CD4-positive, alpha-beta memory T cell (primary cell): ENCODE results near the gene LPCAT3. TPM values are rescaled to one million over a fixed set of nuclear protein-coding genes. Genes with fewer than 3 reads are reported as not detected.
A peak's percentile ranks its signal among the peaks of the same experiment; 100 is the strongest.

Source experiments
- CTCF ChIA-PET: fragments of 350-600 bp; sonication (Branson Sonifier 250); formaldehyde crosslinking; loops from one replicate; lab custom pipeline; 2021; ENCODE audit warnings: inconsistent platforms; ENCODE audit not compliant: partially characterized antibody; lab: Charles Lee
- POLR2A ChIA-PET: fragments of 350-600 bp; sonication (Branson Sonifier 250); formaldehyde crosslinking; loops from one replicate; lab custom pipeline; 2021; ENCODE audit not compliant: partially characterized antibody; lab: Charles Lee
- DNase-seq, 5 donors: peaks; one replicate each; pipeline versions ENCODE4 v3.0.0 to v3.0.0-alpha.2; 2020 to 2022; ENCODE audit warnings: mixed read lengths in 1 of 5
- H3K27ac ChIP-seq: one replicate; pipeline ENCODE4 v1.7.0; 2013; ENCODE audit warnings: low read depth, low read length
- H3K27me3 ChIP-seq: 2 replicates; pipeline ENCODE4 v1.7.0; 2013; ENCODE audit warnings: mild to moderate bottlenecking, low read length, moderate library complexity; ENCODE audit not compliant: insufficient read depth
- H3K36me3 ChIP-seq: 2 replicates; pipeline ENCODE4 v1.7.0; 2013; ENCODE audit warnings: mild to moderate bottlenecking, low read length, moderate library complexity; ENCODE audit not compliant: insufficient read depth
- H3K4me1 ChIP-seq: 2 replicates; pipeline ENCODE4 v1.7.0; 2013; ENCODE audit warnings: mild to moderate bottlenecking, low read length, moderate library complexity; ENCODE audit not compliant: insufficient read depth
- H3K4me3 ChIP-seq, 2 donors: one replicate each; pipeline ENCODE4 v1.7.0; 2013; ENCODE audit warnings: low read length in 2 of 2, mild to moderate bottlenecking in 1 of 2
- H3K9me3 ChIP-seq, 2 donors: one replicate each; pipeline ENCODE4 v1.7.0; 2013; ENCODE audit warnings: low read length in 2 of 2, control low read depth in 1 of 2; ENCODE audit not compliant: control insufficient read depth in 1 of 2
- H3K27ac Mint-ChIP-seq, 7 donors: one replicate each; pipeline ENCODE4 v1.8.0; 2020 to 2021; ENCODE audit warnings: mixed read lengths in 7 of 7, mild to moderate bottlenecking in 6 of 7, inconsistent platforms in 3 of 7, moderate library complexity in 3 of 7
- H3K27me3 Mint-ChIP-seq, 2 donors: one replicate each; pipeline ENCODE4 v1.8.0; 2020 to 2021; ENCODE audit warnings: mixed read lengths in 2 of 2
- H3K36me3 Mint-ChIP-seq, 2 donors: one replicate each; pipeline ENCODE4 v1.8.0; 2020 to 2021; ENCODE audit warnings: mixed read lengths in 2 of 2, inconsistent platforms in 1 of 2, mild to moderate bottlenecking in 1 of 2
- H3K4me1 Mint-ChIP-seq, 4 donors: one replicate each; pipeline ENCODE4 v1.8.0; 2020 to 2021; ENCODE audit warnings: mixed read lengths in 4 of 4, mild to moderate bottlenecking in 1 of 4
- H3K4me3 Mint-ChIP-seq, 8 donors: one replicate each; pipeline ENCODE4 v1.8.0; 2020 to 2021; ENCODE audit warnings: mixed read lengths in 8 of 8, mild to moderate bottlenecking in 7 of 8, moderate library complexity in 6 of 8, inconsistent platforms in 3 of 8
- H3K9me3 Mint-ChIP-seq, 8 donors: one replicate each; pipeline ENCODE4 v1.8.0; 2020 to 2021; ENCODE audit warnings: mixed read lengths in 8 of 8, mild to moderate bottlenecking in 5 of 8, inconsistent platforms in 3 of 8, moderate library complexity in 1 of 8
- intact Hi-C: fragments of 100-400 bp; cut with micrococcal nuclease; formaldehyde crosslinking; loops from one replicate; pipeline ENCODE4 v1.15.1; 2023
- polyA plus RNA-seq, 2 donors: library from polyadenylated mRNA; unstranded; fragments of 300-500 nt; fragmentation: Illumina TruSeq; gene quantifications; one replicate each; pipeline ENCODE4 v1.2.3, GENCODE V29; 2021
- total RNA-seq, 2 experiments: library from RNA; stranded (reverse); gene quantifications; one replicate each; pipeline ENCODE4 v1.2.3, GENCODE V29; 2021

LPCAT3 gene
- total and polyA plus RNA-seq, 4 experiments from 2014 or later: 18.3 to 33.8 (median 23.4) TPM

GRCh38 chr12:6966351-6966750 lies 51.9 kb downstream of the LPCAT3 start:
- Histone ChIP-seq H3K4me3 (no peak overlapping the region), H3K9me3 (no peaks in the 10 kb centered on the region), H3K27ac (no peak overlapping the region), H3K27me3 (no peaks in the 10 kb centered on the region), H3K36me3 (peaks cover 40% of the 10 kb centered on the region), H3K4me1 (peaks cover 57% of the 10 kb centered on the region)
- Mint-ChIP-seq H3K27me3 (no peaks in the 10 kb centered on the region), H3K4me1 (peaks cover 24 to 58% (median 42%) of the 10 kb centered on the region in 4 donors), H3K27ac (peak overlapping the region in 6 of 7 donors; percentile 36 to 93 (median 62)), H3K4me3 (peak overlapping the region in 1 of 8 donors; percentile 25), H3K9me3 (no peaks in the 10 kb centered on the region), H3K36me3 (peaks cover 29 to 52% of the 10 kb centered on the region in 2 donors)
- CTCF ChIA-PET: interaction anchor here (0.9 to 13.5 kb wide), 7 partner anchors 9 to 94 kb away, joined by 3 to 774 read pairs (median 4); partner anchors contain the start of genes C12orf57, PTPN6 and RNU7-1
- POLR2A ChIA-PET: interaction anchor here (1.3 to 13.5 kb wide), 3 partner anchors 20 to 94 kb away, joined by 3 to 1807 read pairs (median 86); partner anchors contain the start of genes ATN1, C12orf57, PTPN6 and RNU7-1
- no peak for DNase-seq
- intact Hi-C loops: no loop called here

- H3K27ac ChIP-seq: peak overlapping the region; percentile 53
- peaks cover 32 to 55% of the 10 kb centered on the region in 2 donors for H3K36me3 Mint-ChIP-seq
- peaks cover 27 to 60% (median 44%) of the 10 kb centered on the region in 4 donors for H3K4me1 Mint-ChIP-seq
- no peaks in the 10 kb centered on the region for H3K27me3 ChIP-seq
- no peaks in the 10 kb centered on the region for H3K27me3 Mint-ChIP-seq
- H3K4me1 ChIP-seq: peaks cover 63% of the 10 kb centered on the region
- H3K36me3 ChIP-seq: peaks cover 40% of the 10 kb centered on the region
- intact Hi-C loops: loop anchor here (1.0 kb wide), 3 partner anchors 21 to 96 kb away; partner anchors contain the start of gene C12orf57
- no peak for DNase-seq
- POLR2A ChIA-PET: interaction anchor here (1.3 to 13.5 kb wide), 4 partner anchors 20 to 96 kb away, joined by 3 to 1807 read pairs (median 48); partner anchors contain the start of genes ATN1, C12orf57, PTPN6 and RNU7-1
- H3K9me3 ChIP-seq: no peaks in the 10 kb centered on the region
- CTCF ChIA-PET: interaction anchor here (0.9 to 13.5 kb wide), 7 partner anchors 9 to 268 kb away, joined by 3 to 774 read pairs (median 5); partner anchors contain the start of genes C12orf57, PTPN6 and RNU7-1
- no peak overlapping the region for H3K4me3 Mint-ChIP-seq
- H3K27ac Mint-ChIP-seq: peak overlapping the region; percentile 88 to 94 (median 93)
- H3K4me3 ChIP-seq: no peak overlapping the region
- no peaks in the 10 kb centered on the region for H3K9me3 Mint-ChIP-seq
Measured at GRCh38 chr12:6965714-6966113, 52.6 kb downstream of the LPCAT3 start.

- no peaks in the 10 kb centered on the region for H3K27me3 Mint-ChIP-seq
- Histone ChIP-seq H3K27me3 (no peaks in the 10 kb centered on the region), H3K9me3 (no peaks in the 10 kb centered on the region), H3K4me1 (peaks cover 68% of the 10 kb centered on the region), H3K4me3 (no peak overlapping the region), H3K27ac (peak overlapping the region; percentile 53), H3K36me3 (peaks cover 45% of the 10 kb centered on the region)
- H3K9me3 Mint-ChIP-seq: no peaks in the 10 kb centered on the region
- H3K4me1 Mint-ChIP-seq: peaks cover 32 to 63% (median 47%) of the 10 kb centered on the region in 4 donors
- ChIA-PET CTCF (interaction anchor here (0.7 to 13.5 kb wide), 18 partner anchors 10 to 267 kb away, joined by 3 to 774 read pairs (median 4); partner anchors contain the start of genes C12orf57, PTPN6, RNU7-1 and SPSB2), POLR2A (interaction anchor here (0.8 to 13.5 kb wide), 9 partner anchors 19 to 143 kb away, joined by 3 to 1807 read pairs (median 9); partner anchors contain the start of genes ATN1, C12orf57, ENO2 and LPCAT3)
- H3K36me3 Mint-ChIP-seq: peaks cover 32 to 54% of the 10 kb centered on the region in 2 donors
- intact Hi-C loops: loop anchor here (1.0 kb wide), 3 partner anchors 21 to 96 kb away; partner anchors contain the start of gene C12orf57
- peak overlapping the region in 1 of 8 donors; percentile 39 for H3K4me3 Mint-ChIP-seq
- H3K27ac Mint-ChIP-seq: peak overlapping the region; percentile 88 to 94 (median 93)
- DNase-seq: peak; percentile 85 to 87 (median 85)
Measured at GRCh38 chr12:6965026-6965661, 53.1 kb downstream of the LPCAT3 start.

GRCh38 chr12:6964605-6965025 lies 53.7 kb downstream of the LPCAT3 start:
- H3K27ac Mint-ChIP-seq: peak overlapping the region; percentile 88 to 94 (median 93)
- H3K27me3 Mint-ChIP-seq: no peaks in the 10 kb centered on the region
- intact Hi-C loops: loop anchor here (1.0 kb wide), 3 partner anchors 20 to 95 kb away; partner anchors contain the start of gene C12orf57
- Histone ChIP-seq H3K9me3 (no peaks in the 10 kb centered on the region), H3K27ac (peak overlapping the region; percentile 53), H3K4me1 (peaks cover 68% of the 10 kb centered on the region), H3K4me3 (no peak overlapping the region), H3K27me3 (no peaks in the 10 kb centered on the region), H3K36me3 (peaks cover 47% of the 10 kb centered on the region)
- CTCF ChIA-PET: interaction anchor here (0.7 to 13.5 kb wide), 19 partner anchors 10 to 267 kb away, joined by 3 to 774 read pairs (median 4); partner anchors contain the start of genes C12orf57, C1RL, PTPN6 and RNU7-1
- H3K36me3 Mint-ChIP-seq: peaks cover 32 to 50% of the 10 kb centered on the region in 2 donors
- peaks cover 32 to 63% (median 46%) of the 10 kb centered on the region in 4 donors for H3K4me1 Mint-ChIP-seq
- peak overlapping the region in 1 of 8 donors; percentile 39 for H3K4me3 Mint-ChIP-seq
- DNase-seq: no peak
- no peaks in the 10 kb centered on the region for H3K9me3 Mint-ChIP-seq
- POLR2A ChIA-PET: interaction anchor here (0.8 to 13.5 kb wide), 11 partner anchors 18 to 143 kb away, joined by 3 to 1807 read pairs (median 8); partner anchors contain the start of genes ATN1, C12orf57, ENO2 and LPCAT3

- H3K9me3 Mint-ChIP-seq: no peaks in the 10 kb centered on the region
- ChIA-PET POLR2A (interaction anchor here (0.8 to 13.5 kb wide), 10 partner anchors 18 to 144 kb away, joined by 3 to 1807 read pairs (median 8); partner anchors contain the start of genes ATN1, C12orf57, ENO2 and LPCAT3), CTCF (interaction anchor here (0.7 to 13.5 kb wide), 10 partner anchors 9 to 150 kb away, joined by 3 to 774 read pairs (median 4); partner anchors contain the start of genes C12orf57, C1RL, PTPN6 and RNU7-1)
- Histone ChIP-seq H3K4me3 (no peak overlapping the region), H3K9me3 (no peaks in the 10 kb centered on the region), H3K27me3 (no peaks in the 10 kb centered on the region), H3K4me1 (peaks cover 68% of the 10 kb centered on the region), H3K27ac (peak overlapping the region; percentile 53), H3K36me3 (peaks cover 43% of the 10 kb centered on the region)
- H3K27ac Mint-ChIP-seq: peak overlapping the region in 6 of 7 donors; percentile 37 to 94 (median 71)
- H3K27me3 Mint-ChIP-seq: no peaks in the 10 kb centered on the region
- DNase-seq: no peak
- intact Hi-C loops: no loop called here
- peaks cover 32 to 51% of the 10 kb centered on the region in 2 donors for H3K36me3 Mint-ChIP-seq
- H3K4me1 Mint-ChIP-seq: peaks cover 32 to 63% (median 46%) of the 10 kb centered on the region in 4 donors
- peak overlapping the region in 2 of 8 donors; percentile 10 to 17 for H3K4me3 Mint-ChIP-seq
Measured at GRCh38 chr12:6963791-6964413, 54.4 kb downstream of the LPCAT3 start.

GRCh38 chr12:6963016-6963731 lies 55.1 kb downstream of the LPCAT3 start:
- H3K27me3 Mint-ChIP-seq: no peaks in the 10 kb centered on the region
- H3K9me3 Mint-ChIP-seq: no peaks in the 10 kb centered on the region
- CTCF ChIA-PET: interaction anchor here (1.0 to 13.5 kb wide), 9 partner anchors 9 to 146 kb away, joined by 3 to 774 read pairs (median 5); partner anchors contain the start of genes C12orf57, C1RL, PTPN6 and RNU7-1
- POLR2A ChIA-PET: interaction anchor here (1.1 to 13.5 kb wide), 6 partner anchors 17 to 111 kb away, joined by 3 to 1807 read pairs (median 30); partner anchors contain the start of genes ATN1, C12orf57, LPCAT3 and PTPN6
- H3K27ac Mint-ChIP-seq: peak overlapping the region in 5 of 7 donors; percentile 13 to 99 (median 88)
- no peak for DNase-seq
- Histone ChIP-seq H3K4me3 (no peak overlapping the region), H3K36me3 (peaks cover 36% of the 10 kb centered on the region), H3K27me3 (no peaks in the 10 kb centered on the region), H3K27ac (peak overlapping the region; percentile 96), H3K9me3 (no peaks in the 10 kb centered on the region), H3K4me1 (peaks cover 68% of the 10 kb centered on the region)
- H3K4me1 Mint-ChIP-seq: peaks cover 34 to 63% (median 48%) of the 10 kb centered on the region in 4 donors
- no peak overlapping the region for H3K4me3 Mint-ChIP-seq
- intact Hi-C loops: no loop called here
- peaks cover 35 to 53% of the 10 kb centered on the region in 2 donors for H3K36me3 Mint-ChIP-seq
